Cerebellar nuclear complex (tissue), 1 donor: ENCODE data around the gene PPARA.

Source experiments
- DNase-seq, 2 experiments: peaks; one replicate each; lab custom pipeline; 2025; lab: John Stamatoyannopoulos, UW

The PPARA gene

DNA sequence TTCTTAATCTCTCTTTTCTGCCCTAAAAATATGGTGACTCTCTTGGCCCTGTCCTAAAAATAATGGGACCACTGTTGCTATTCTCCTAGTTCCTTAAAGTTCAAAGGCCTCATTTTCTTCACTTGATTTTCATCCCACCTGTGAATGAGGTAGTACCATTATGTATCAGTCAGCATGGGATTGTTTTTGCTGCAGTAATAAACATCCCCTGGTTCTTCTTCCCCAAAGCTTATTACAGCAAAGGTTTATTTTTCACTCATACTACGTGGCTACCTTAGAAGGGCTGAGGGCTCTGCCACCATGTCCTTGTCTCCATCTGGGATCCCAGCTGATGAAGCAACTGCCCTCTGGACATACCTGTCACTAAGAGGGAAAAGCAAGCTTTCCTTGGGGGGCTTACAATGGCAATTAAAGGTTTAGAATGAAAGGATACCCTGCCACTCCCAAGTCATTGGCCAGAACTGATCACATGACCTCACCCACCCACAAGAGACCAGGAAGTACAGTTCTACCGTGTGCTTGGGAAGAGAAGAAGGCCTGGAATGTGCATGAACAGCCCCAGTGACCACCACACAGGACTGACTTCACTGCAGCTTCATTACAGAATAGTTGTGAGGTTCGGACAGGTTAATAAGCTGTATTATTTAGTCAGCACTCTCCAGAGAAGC lies 125.3 kb downstream of the PPARA start:
- DNase-seq: no peak

DNA sequence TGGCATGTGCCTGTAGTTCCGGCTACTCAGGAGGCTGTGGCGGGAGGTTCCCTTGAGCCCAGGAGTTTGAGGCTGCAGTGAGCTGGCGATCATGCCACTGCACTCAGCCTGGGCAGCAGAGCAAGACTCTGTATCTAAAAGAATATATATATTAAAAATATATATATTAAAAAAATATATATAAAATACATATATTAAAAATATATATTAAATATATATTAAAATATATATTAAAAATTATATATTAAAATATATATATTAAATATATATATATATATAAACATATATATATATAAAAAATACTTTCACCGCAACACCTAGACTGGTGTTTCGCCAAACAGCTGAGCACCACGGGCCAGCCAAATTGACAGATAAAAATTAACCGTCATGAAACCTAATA lies 126.2 kb downstream of the PPARA start:
- DNase-seq: no peak

DNA sequence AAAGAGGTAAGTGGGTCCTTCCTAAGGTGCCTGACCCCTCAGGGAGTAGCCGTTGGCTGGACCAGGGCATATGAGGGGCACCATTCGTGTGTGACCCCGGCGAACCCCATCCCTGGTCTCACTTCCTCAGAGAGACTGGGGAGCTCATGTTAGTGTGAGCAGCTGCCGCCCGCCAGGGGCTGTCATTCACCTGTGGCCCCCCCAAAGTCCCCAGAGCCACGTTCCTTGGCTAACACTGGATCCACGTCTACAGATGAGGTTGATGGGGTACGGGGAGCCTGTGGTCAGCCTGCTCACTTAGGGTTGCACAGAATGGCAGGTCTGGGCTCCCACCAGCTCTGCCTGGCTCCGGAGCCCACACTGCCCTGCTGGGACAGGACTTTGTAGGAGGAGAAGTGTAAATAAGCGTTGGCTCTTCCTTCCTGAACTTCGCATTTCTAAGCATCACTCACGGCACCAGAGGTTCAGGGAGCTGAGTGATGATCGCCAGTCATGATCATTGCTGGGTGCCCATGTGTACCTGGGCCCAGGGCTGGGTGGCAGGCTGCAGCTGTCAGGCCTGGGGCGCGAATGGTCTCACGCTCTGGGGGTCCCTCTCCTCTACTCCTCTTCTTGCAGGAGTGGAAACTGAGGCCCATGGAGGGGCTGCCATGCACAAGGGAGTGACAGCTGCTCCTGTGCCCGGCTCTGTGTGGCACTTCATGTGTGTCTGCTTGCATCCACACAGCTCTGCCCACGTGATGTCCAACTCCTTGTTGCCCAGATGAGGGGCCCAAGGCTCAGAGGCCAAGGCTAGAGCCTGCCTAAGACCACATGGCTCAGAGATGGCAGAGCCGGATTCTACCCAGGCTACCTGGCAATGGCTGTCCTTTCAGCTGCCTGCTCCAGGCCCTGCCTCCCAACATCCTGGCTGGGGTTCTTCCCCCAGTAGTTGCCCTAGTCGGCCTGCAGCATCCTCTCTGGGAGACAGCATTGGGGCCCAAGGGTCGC lies 128.6 kb downstream of the PPARA start:
- DNase-seq: no peak

- DNase-seq: no peak
Measured at GRCh38 chr22:46280063-46280817, 129.9 kb downstream of the PPARA start.

GRCh38 chr22:46280999-46281623 lies 130.8 kb downstream of the PPARA start:
- DNase-seq: no peak

- DNase-seq: no peak
Measured at GRCh38 chr22:46281866-46282678, 131.7 kb downstream of the PPARA start.

DNA sequence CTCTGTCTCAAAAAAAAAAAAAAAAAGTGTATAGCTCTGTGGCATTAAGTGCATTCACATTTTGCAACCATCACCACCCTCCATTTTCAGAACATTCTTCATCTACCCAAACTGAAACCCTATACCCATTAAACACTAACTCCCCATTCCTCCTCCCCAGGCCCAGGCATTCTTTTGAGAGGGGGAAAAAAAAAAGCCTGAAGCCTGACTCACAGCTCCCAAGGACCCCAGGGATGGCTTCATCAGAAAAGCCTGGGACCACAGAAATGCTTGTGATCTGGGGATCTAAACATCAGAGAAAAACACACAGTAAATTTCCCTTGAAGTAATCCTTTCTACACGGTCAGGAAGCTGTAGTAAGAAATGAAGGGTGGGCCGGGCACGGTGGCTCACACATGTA lies 135.7 kb downstream of the PPARA start:
- DNase-seq: no peak

DNA sequence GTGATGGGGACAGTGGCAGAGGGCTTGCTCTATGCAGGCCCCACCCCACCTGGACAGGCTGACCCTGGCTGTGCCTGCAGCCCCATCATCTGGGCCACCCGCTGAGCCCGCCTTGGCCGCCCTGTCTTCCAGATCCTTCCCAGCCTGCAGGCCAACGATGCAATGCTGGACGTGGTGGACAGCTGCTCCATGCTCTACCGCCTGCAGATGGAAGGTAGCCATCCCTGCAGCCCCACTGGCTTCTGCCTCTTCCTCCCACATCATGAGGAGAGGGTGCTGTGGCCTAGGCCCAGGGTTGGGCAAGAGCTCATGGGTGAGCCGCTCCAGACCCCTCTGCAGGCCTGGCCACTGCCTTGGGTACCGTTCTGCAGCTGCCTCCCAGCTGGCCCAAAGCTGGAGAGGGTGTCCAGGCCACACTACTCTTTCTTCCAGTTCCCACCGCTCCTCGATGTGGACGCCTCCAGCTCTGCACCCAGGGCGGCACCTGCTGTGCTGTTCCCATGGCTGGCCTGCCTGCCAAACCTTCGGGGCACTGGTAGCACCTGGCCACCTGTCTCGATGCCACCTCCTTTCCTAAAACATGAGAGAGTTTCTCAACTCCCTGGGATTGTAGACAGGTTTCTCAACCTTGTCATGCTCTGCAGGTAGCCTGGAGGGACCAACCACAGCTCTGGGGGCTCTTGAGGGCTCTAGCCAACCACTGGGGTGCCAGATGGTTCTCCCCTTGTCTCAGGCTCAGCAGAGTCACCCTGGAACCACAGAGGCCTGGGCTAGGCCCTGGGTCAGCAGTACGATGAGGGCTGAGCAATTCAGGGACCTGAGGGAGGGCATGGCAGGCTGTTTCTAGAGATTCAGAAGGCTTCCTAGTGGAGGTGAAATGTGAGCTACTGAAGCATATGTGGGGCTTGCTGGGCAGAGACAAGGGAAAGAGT lies 136.9 kb downstream of the PPARA start:
- no peak for DNase-seq

DNA sequence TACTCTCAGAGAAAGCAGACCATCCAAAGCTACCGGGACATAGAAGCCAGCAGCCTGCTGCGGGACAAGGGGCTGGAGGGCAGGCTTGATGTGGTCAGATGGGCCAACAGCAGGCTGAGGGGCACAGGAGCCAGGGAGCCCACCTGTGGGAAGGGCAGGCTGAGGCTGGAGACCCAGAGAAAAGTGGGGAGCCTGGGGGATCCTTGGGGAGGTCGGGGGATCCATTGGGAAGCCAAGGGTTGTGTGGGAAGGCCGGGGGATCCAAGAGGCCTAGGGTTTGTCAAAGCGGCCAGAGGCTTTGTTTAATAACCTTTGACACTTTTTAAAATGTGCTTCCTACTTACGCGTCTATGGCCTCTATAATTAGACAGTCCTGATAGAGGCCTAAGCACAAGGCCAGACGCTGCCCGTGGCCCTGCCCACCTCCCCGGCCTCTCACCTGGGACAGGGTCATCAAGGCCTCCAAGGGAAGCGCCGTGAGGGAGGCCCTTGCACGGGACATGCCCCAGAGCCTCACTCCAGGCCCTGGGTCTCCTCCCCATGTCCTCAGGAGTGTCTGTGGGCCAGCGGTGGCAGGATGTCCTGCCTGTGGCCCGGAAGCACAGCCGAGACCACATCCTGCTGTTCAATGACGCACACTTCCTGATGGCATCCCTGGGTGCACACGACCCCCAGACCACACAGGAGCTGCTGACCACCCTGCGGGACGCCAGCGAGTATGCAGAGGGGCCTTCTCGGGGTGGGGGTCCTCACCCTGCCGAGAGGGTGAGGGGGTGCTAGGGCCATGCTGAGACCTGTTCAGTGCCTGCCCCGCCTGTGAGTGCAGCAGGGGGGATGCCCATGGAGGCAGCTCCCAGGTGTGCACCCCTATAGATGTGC lies 137.8 kb downstream of the PPARA start:
- no peak for DNase-seq

DNA sequence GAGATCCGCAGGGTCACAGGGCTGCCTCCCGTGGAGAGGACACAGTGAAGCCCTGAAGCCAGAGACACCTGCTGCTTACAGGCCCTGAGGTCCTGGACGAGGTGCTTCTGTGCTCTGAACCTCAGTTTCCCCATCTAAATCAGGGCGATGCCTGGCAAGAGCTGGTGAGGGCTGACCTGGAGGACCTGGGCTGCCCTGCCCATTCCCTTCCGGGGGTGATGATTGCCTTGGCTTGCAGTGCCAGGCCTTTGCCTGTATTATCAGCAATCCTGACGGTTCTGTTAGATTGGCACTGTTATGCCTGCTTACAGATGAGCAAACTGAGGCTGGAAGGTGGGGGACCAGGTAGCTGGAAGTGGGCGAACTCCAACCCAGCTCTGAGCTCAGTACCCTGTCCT lies 138.5 kb downstream of the PPARA start:
- DNase-seq: no peak

GRCh38 chr22:46289244-46289891 lies 139.0 kb downstream of the PPARA start:
- no peak for DNase-seq

GRCh38 chr22:46290121-46290842 lies 140.0 kb downstream of the PPARA start:
- DNase-seq: no peak

- no peak for DNase-seq
Measured at GRCh38 chr22:46290843-46291785, 140.8 kb downstream of the PPARA start.

- no peak for DNase-seq
Measured at GRCh38 chr22:46292173-46292572, 141.8 kb downstream of the PPARA start.

- DNase-seq: no peak
Measured at GRCh38 chr22:46292732-46293131, 142.4 kb downstream of the PPARA start.
